H1 (cell line): ENCODE data around the gene RAN. TPM values are rescaled to one million over a fixed set of nuclear protein-coding genes. Genes with fewer than 3 reads are reported as not detected.

ENCODE experiments used
- CTCF ChIA-PET: fragments of 300-600 bp; sonication (Branson Sonifier 250); formaldehyde crosslinking; loops from one replicate; lab custom pipeline; 2021; ENCODE audit not compliant: partially characterized antibody; lab: Charles Lee
- POLR2A ChIA-PET: fragments of 300-600 bp; sonication (Branson Sonifier 250); formaldehyde crosslinking; loops from one replicate; lab custom pipeline; 2021; ENCODE audit warnings: inconsistent platforms; ENCODE audit not compliant: partially characterized antibody; lab: Charles Lee
- DNase-seq, 2 experiments: peaks; one replicate each; pipeline versions ENCODE4 v3.0.0 to v3.0.0-alpha.2; 2010 to 2022; ENCODE audit warnings: low spot score in 2 of 2, low read depth in 1 of 2, mixed read lengths in 1 of 2
- FAIRE-seq: peaks from 2 replicates; lab custom pipeline; 2011; peaks lifted over from hg19 to GRCh38; lab: Jason Lieb, UNC
- H2AFZ ChIP-seq: 2 replicates; pipeline ENCODE4 v1.8.1; 2012; ENCODE audit warnings: low read length, inconsistent platforms
- H2AK5ac ChIP-seq: 2 replicates; pipeline ENCODE4 v1.6.1; 2013; ENCODE audit warnings: low read depth, low read length
- H2BK120ac ChIP-seq: replicated peaks from 2 replicates; pipeline ENCODE3; 2013; ENCODE audit warnings: low read depth, low read length, inconsistent platforms
- H2BK12ac ChIP-seq: 2 replicates; pipeline ENCODE4 v1.6.1; 2013; ENCODE audit warnings: low read depth, low read length
- H2BK15ac ChIP-seq: 2 replicates; pipeline ENCODE4 v1.6.1; 2013; ENCODE audit warnings: low read length
- H2BK20ac ChIP-seq: 2 replicates; pipeline ENCODE4 v1.6.1; 2013; ENCODE audit warnings: low read length
- H2BK5ac ChIP-seq: 2 replicates; pipeline ENCODE4 v1.6.1; 2013; ENCODE audit warnings: low read depth, low read length
- H3K14ac ChIP-seq: 2 replicates; pipeline ENCODE4 v1.6.1; 2013; ENCODE audit warnings: inconsistent platforms; ENCODE audit not compliant: insufficient read length
- H3K18ac ChIP-seq: 2 replicates; pipeline ENCODE4 v1.6.1; 2013; ENCODE audit warnings: low read length; ENCODE audit errors: extremely low read depth
- H3K23ac ChIP-seq: 2 replicates; pipeline ENCODE4 v1.6.1; 2013; ENCODE audit warnings: inconsistent platforms; ENCODE audit not compliant: insufficient read length
- H3K23me2 ChIP-seq: 2 replicates; pipeline ENCODE4 v1.6.1; 2013; ENCODE audit warnings: low read depth, low read length
- H3K27ac ChIP-seq: 2 replicates; pipeline ENCODE4 v1.6.1; 2011; ENCODE audit warnings: low read depth, low read length, inconsistent platforms
- H3K27me3 ChIP-seq, 4 experiments: replicated peaks in 1 of 4; 1 replicate in 1 of 4; 2 replicates in 3 of 4; pipeline versions ENCODE4 v1.6.1 to v1.8.1; 2011 to 2013; ENCODE audit warnings: low read length in 3 of 4, mild to moderate bottlenecking in 3 of 4, inconsistent platforms in 2 of 4, mixed read lengths in 2 of 4, moderate library complexity in 1 of 4; ENCODE audit not compliant: control insufficient read depth in 3 of 4, insufficient read depth in 3 of 4; ENCODE audit errors: extremely low read depth in 1 of 4
- H3K36me3 ChIP-seq, 4 experiments: 2 replicates each; pipeline versions ENCODE4 v1.6.1 to v1.8.1; 2011 to 2013; ENCODE audit warnings: mild to moderate bottlenecking in 4 of 4, low read length in 3 of 4, moderate library complexity in 2 of 4, control low read depth in 1 of 4, inconsistent platforms in 1 of 4; ENCODE audit not compliant: insufficient read depth in 4 of 4, control insufficient read depth in 2 of 4
- H3K4ac ChIP-seq: replicated peaks from 2 replicates; pipeline ENCODE3; 2013; ENCODE audit warnings: low read length, low read depth, mixed read lengths, inconsistent platforms; ENCODE audit not compliant: insufficient read length
- H3K4me1 ChIP-seq, 4 experiments: replicated peaks in 1 of 4; 1 replicate in 1 of 4; 2 replicates in 3 of 4; pipeline versions ENCODE4 v1.6.1 to v1.8.1; 2011 to 2013; ENCODE audit warnings: low read length in 3 of 4, inconsistent platforms in 2 of 4, mixed read lengths in 1 of 4; ENCODE audit not compliant: insufficient read depth in 4 of 4, control insufficient read depth in 3 of 4
- H3K4me2 ChIP-seq, 2 experiments: 2 replicates each; pipeline versions ENCODE4 v1.6.1 to v1.8.1; 2011 to 2013; ENCODE audit warnings: low read depth in 2 of 2, low read length in 2 of 2, control low read depth in 1 of 2, inconsistent platforms in 1 of 2, mild to moderate bottlenecking in 1 of 2; ENCODE audit not compliant: insufficient read depth in 1 of 2
- H3K4me3 ChIP-seq, 4 experiments: fragments of 200-600, 300-600 bp in 1 of 4; sonication (generic), shearing (Covaris generic), sonication (Bioruptor Twin) in 1 of 4; 2 replicates each; pipeline versions ENCODE4 v1.5.1 to v1.8.1; 2011 to 2016; ENCODE audit warnings: low read length in 4 of 4, low read depth in 3 of 4, control low read depth in 2 of 4, inconsistent platforms in 2 of 4, mild to moderate bottlenecking in 2 of 4, mixed read lengths in 1 of 4, moderate library complexity in 1 of 4; ENCODE audit not compliant: insufficient read depth in 2 of 4; ENCODE audit errors: extremely low read depth in 1 of 4
- H3K56ac ChIP-seq: replicated peaks from 2 replicates; pipeline ENCODE3; 2013; ENCODE audit warnings: low read depth, mild to moderate bottlenecking, mixed read lengths, low read length, inconsistent platforms; ENCODE audit not compliant: insufficient read length
- H3K79me1 ChIP-seq: 2 replicates; pipeline ENCODE4 v1.6.1; 2013; ENCODE audit warnings: low read depth, low read length, control low read depth
- H3K79me2 ChIP-seq, 2 experiments: 2 replicates each; pipeline versions ENCODE4 v1.6.1 to v1.8.1; 2012 to 2013; ENCODE audit warnings: low read length in 2 of 2, mild to moderate bottlenecking in 2 of 2, inconsistent platforms in 1 of 2; ENCODE audit not compliant: insufficient read depth in 2 of 2, control insufficient read depth in 1 of 2
- H3K9ac ChIP-seq, 4 experiments: replicated peaks in 1 of 4; 1 replicate in 1 of 4; 2 replicates in 3 of 4; pipeline versions ENCODE4 v1.6.1 to v1.8.1; 2011 to 2013; ENCODE audit warnings: low read depth in 3 of 4, low read length in 3 of 4, control low read depth in 2 of 4, mild to moderate bottlenecking in 2 of 4, moderate library complexity in 2 of 4, inconsistent platforms in 1 of 4; ENCODE audit errors: extremely low read depth in 1 of 4
- H3K9me3 ChIP-seq, 2 experiments: 2 replicates each; pipeline versions ENCODE4 v1.6.1 to v1.8.1; 2012 to 2013; ENCODE audit warnings: mild to moderate bottlenecking in 2 of 2, moderate library complexity in 2 of 2, control low read depth in 1 of 2, inconsistent platforms in 1 of 2, low read depth in 1 of 2, low read length in 1 of 2, mixed read lengths in 1 of 2; ENCODE audit not compliant: insufficient read depth in 2 of 2
- H4K20me1 ChIP-seq, 2 experiments: replicated peaks in 1 of 2; 2 replicates each; pipeline versions ENCODE3 to v1.8.1; 2011 to 2013; ENCODE audit warnings: inconsistent platforms in 2 of 2, low read length in 2 of 2, mild to moderate bottlenecking in 1 of 2; ENCODE audit not compliant: insufficient read depth in 2 of 2, control insufficient read depth in 1 of 2
- H4K5ac ChIP-seq: 2 replicates; pipeline ENCODE4 v1.6.1; 2013; ENCODE audit warnings: low read length, low read depth, mixed read lengths, inconsistent platforms; ENCODE audit not compliant: insufficient read length
- H4K8ac ChIP-seq: 2 replicates; pipeline ENCODE4 v1.8.0; 2013; ENCODE audit warnings: mild to moderate bottlenecking, moderate library complexity, low read length, inconsistent platforms; ENCODE audit not compliant: insufficient read depth; ENCODE audit errors: extremely low read depth
- H4K91ac ChIP-seq: replicated peaks from 2 replicates; pipeline ENCODE3; 2013; ENCODE audit warnings: low read length, mixed read lengths, inconsistent platforms; ENCODE audit not compliant: insufficient read length
- BRCA1 ChIP-seq: IDR thresholded peaks from 2 replicates; pipeline ENCODE4 v1.6.1; 2012; ENCODE audit warnings: low read depth, low read length, improper control_type of control experiment
- PHF8 ChIP-seq: fragments of 200-600 bp; sonication (generic); conservative IDR thresholded peaks from 2 replicates; pipeline ENCODE4 v1.7.1; 2012; ENCODE audit warnings: low read depth, mild to moderate bottlenecking, inconsistent platforms, low read length, moderate library complexity
- POLR2A ChIP-seq, 2 experiments: IDR thresholded peaks; 1 replicate in 1 of 2; 2 replicates in 1 of 2; pipeline ENCODE4 v1.6.1; 2011; ENCODE audit warnings: low read depth in 2 of 2, low read length in 2 of 2, mild to moderate bottlenecking in 2 of 2; ENCODE audit errors: control extremely low read depth in 1 of 2
- YY1 ChIP-seq: IDR thresholded peaks from 2 replicates; pipeline ENCODE4 v1.6.1; 2011; ENCODE audit warnings: low read depth, mild to moderate bottlenecking, low read length
- WGBS, 2 experiments: shearing (Covaris generic) in 1 of 2; methylation state at CpG; one replicate each; pipeline versions ENCODE4 v1.1.6 to v1.1.7; 2013 to 2015; ENCODE audit warnings: low lambda C conversion rate in 2 of 2, mixed read lengths in 2 of 2, inconsistent platforms in 1 of 2, low coverage in 1 of 2, missing lambda C conversion rate in 1 of 2; ENCODE audit not compliant: insufficient replicate concordance in 2 of 2, insufficient coverage in 1 of 2, insufficient read length in 1 of 2; ENCODE audit errors: extremely low coverage in 1 of 2, missing lambda C conversion rate in 1 of 2; 5-methylcytosine and 5-hydroxymethylcytosine counted together
- polyA plus RNA-seq, 7 experiments: library from polyadenylated mRNA; depleted of rRNA in 3 of 7; stranded (reverse) in 5 of 7; unstranded in 2 of 7; fragments of >200 nt in 5 of 7; fragments of 200-250 nt in 2 of 7; gene quantifications; 1 replicate in 5 of 7; 2 replicates in 1 of 7; 4 replicates in 1 of 7; pipeline versions ENCODE4 v1.2.1 to v1.2.3, GENCODE V29; 2011 to 2013; ENCODE audit warnings: missing spikeins in 2 of 7, mixed read lengths in 2 of 7
- total RNA-seq: library from RNA; stranded (reverse); fragmentation: NEBNext Ultra II Directional; extraction: Animal tissue kit (Norgen Biotek cat#: 25700); gene quantifications from 2 replicates; pipeline ENCODE4 v1.2.1, GENCODE V29; 2021

The RAN gene
- total and polyA plus RNA-seq, 2 of the 8 experiments (the other 6 are each of a cell fraction or from before 2014, with no cell fraction given): 2,064 to 2,203 TPM

- H4K5ac ChIP-seq: no peak overlapping the region
- ChIA-PET POLR2A (interaction anchor here (1.1 to 8.9 kb wide), 8 partner anchors 8 to 66 kb away, joined by 3 to 86 read pairs (median 10); no protein-coding TSS in a partner anchor), CTCF (no interaction called here)
- peaks cover 0 to 2% (median 0%) of the 10 kb centered on the region in 4 experiments; a peak in 3 of 7 replicates for H3K4me1 ChIP-seq
- no peak overlapping the region for H3K9ac ChIP-seq
- H2BK15ac ChIP-seq: no peak overlapping the region
- H3K36me3 ChIP-seq: peaks cover 4 to 18% (median 9%) of the 10 kb centered on the region in 4 experiments; a peak in 7 of 8 replicates
- peaks cover 3% of the 10 kb centered on the region for H3K23me2 ChIP-seq
- no peak overlapping the region for H2BK20ac ChIP-seq
- no peaks in the 10 kb centered on the region for H3K79me1 ChIP-seq
- H3K9me3 ChIP-seq: no peaks in the 10 kb centered on the region
- H2AFZ ChIP-seq: no peak overlapping the region
- no peak overlapping the region for H2AK5ac ChIP-seq
- no peak overlapping the region for H4K8ac ChIP-seq
- WGBS, 2 experiments: 84% methylated on average over 5 of the region's 5 CpGs; no CpG with 5 or more reads in 1 of the 2 experiments
- no peak overlapping the region for H3K27ac ChIP-seq
- H3K56ac ChIP-seq: peak overlapping the region; percentile 74
- no peak for FAIRE-seq
- no peak overlapping the region for H3K23ac ChIP-seq
- H3K4me3 ChIP-seq: no peak overlapping the region
- H2BK120ac ChIP-seq: no peak overlapping the region
- TF ChIP-seq BRCA1 (no peak), PHF8 (no peak), POLR2A (IDR thresholded peaks at IDR 0.05; ENCODE audit: control extremely low read depth in 1 of 2, low read depth in 2 of 2, low read length in 2 of 2) (no peak), YY1 (no peak)
- no peak overlapping the region for H3K4ac ChIP-seq
- H3K27me3 ChIP-seq: no peaks in the 10 kb centered on the region
- DNase-seq: no peak
- no peak overlapping the region for H4K91ac ChIP-seq
- H2BK5ac ChIP-seq: no peak overlapping the region
- no peak overlapping the region for H3K14ac ChIP-seq
- H2BK12ac ChIP-seq: no peak overlapping the region
- H3K79me2 ChIP-seq: no peaks in the 10 kb centered on the region
- peaks cover 3 to 5% of the 10 kb centered on the region in 2 experiments for H4K20me1 ChIP-seq
- no peak overlapping the region for H3K4me2 ChIP-seq
- H3K18ac ChIP-seq: no peak overlapping the region
Measured at GRCh38 chr12:130881046-130881445, 9.2 kb downstream of the RAN start.
